ENCODE measurements around the gene ADGRV1.

DNA sequence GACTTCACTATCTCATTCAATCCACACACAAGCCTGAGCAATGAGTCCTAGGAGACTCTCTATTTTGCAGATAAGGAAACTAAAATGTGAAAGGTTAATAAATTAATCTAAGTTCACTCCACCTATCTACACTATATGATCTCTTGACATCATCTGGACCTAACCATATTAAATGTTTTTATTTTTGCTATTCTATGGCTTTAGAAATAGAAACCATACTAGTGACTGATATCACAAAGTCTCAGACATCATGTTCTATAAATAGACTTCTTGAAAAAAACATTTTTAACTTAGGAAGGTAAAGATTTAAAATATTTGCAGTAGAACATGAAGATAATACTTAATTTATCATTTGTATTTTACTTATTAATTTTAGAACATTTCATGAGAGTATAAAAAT is 9.4 kb upstream of the ADGRV1 start:
- TF ChIP-seq ZNF274 (IDR thresholded peaks at IDR 0.05; ENCODE audit: low read depth, low read length) (no peak), YY1 (IDR thresholded peaks at IDR 0.05; ENCODE audit: insufficient read depth, insufficient read length) (no peak), SUZ12 (IDR thresholded peaks at IDR 0.05; ENCODE audit: extremely low read depth, insufficient read depth, insufficient read length) (no peak)
